ENCODE measurements around the gene SLC22A5.

SLC22A5 gene

GRCh38 chr5:132426525-132427138, 57.1 kb downstream of the SLC22A5 start:
- H3K4me3 ChIP-seq (ENCODE audit: low read depth, low read length), result no peak overlapping the region

GRCh38 chr5:132427281-132428146, 58.0 kb downstream of the SLC22A5 start:
- Histone ChIP-seq H3K36me3 (ENCODE audit: control insufficient read depth in 2 of 2, insufficient read depth in 1 of 2, low read length in 2 of 2) (no peaks in the 10 kb centered on the region), H3K27ac (ENCODE audit: extremely low read depth, low read depth, low read length) (no peak overlapping the region), H3K9me3 (ENCODE audit: control insufficient read depth, insufficient read depth, low read depth, low read length) (no peaks in the 10 kb centered on the region), H3K4me1 (ENCODE audit: control insufficient read depth, insufficient read depth, low read length) (0 out of 2 replicates have a peak, but pooled peaks cover 5% of the 10 kb centered on the region), H3K4me3 (ENCODE audit: low read depth, low read length) (no peak overlapping the region)
- ChIA-PET CTCF (interaction anchor here (0.9 to 3.7 kb wide), 6 partner anchors 14 to 73 kb away, joined by 3 to 16 read pairs (median 6); partner anchors contain the start of gene IRF1), POLR2A (interaction anchor here (5.1 kb wide), 1 partner anchor 63 kb away, joined by 27 read pairs; the partner anchor contains the start of gene IRF1)
- TF ChIP-seq TRIM28 (IDR thresholded peaks at IDR 0.05; ENCODE audit: borderline replicate concordance, low read length) (no peak), SCRT2 (tag by site-specific recombination; IDR thresholded peaks at IDR 0.05) (peak; percentile 72), ZIC2 (tag by site-specific recombination; IDR thresholded peaks at IDR 0.05) (peak; percentile 54; the same call in 1 of the 2 replicates)

More at GRCh38 chr5:132426525-132427138, 57.1 kb downstream of the SLC22A5 start:
- TF ChIP-seq ZNF704 (tag by site-specific recombination; IDR thresholded peaks at IDR 0.05) (no peak), ZNF521 (tag by site-specific recombination; IDR thresholded peaks at IDR 0.05) (no peak), ZNF785 (tag by site-specific recombination; IDR thresholded peaks at IDR 0.05) (no peak), CTCF (tag by site-specific recombination; IDR thresholded peaks at IDR 0.05) (peak; percentile 28), ZIC2 (tag by site-specific recombination; IDR thresholded peaks at IDR 0.05) (peak; percentile 86), PRDM10 (tag by site-specific recombination; IDR thresholded peaks at IDR 0.05) (no peak), ZXDB (tag by site-specific recombination; IDR thresholded peaks at IDR 0.05) (no peak)
- ChIA-PET CTCF (interaction anchor here (0.6 to 3.7 kb wide), 9 partner anchors 13 to 898 kb away, joined by 3 to 16 read pairs (median 4); partner anchors contain the start of gene IRF1), POLR2A (interaction anchor here (5.1 kb wide), 1 partner anchor 64 kb away, joined by 27 read pairs; the partner anchor contains the start of gene IRF1)
- Histone ChIP-seq H3K4me1 (ENCODE audit: control insufficient read depth, insufficient read depth, low read length) (0 out of 2 replicates have a peak, but pooled peaks cover 5% of the 10 kb centered on the region), H3K9me3 (ENCODE audit: control insufficient read depth, insufficient read depth, low read depth, low read length) (no peaks in the 10 kb centered on the region), H3K36me3 (ENCODE audit: control insufficient read depth in 2 of 2, insufficient read depth in 1 of 2, low read length in 2 of 2) (no peaks in the 10 kb centered on the region), H3K27ac (ENCODE audit: extremely low read depth, low read depth, low read length) (no peak overlapping the region)

GRCh38 chr5:132428147-132428482, 58.6 kb downstream of the SLC22A5 start:
- Histone ChIP-seq H3K27ac (ENCODE audit: extremely low read depth, low read depth, low read length) (no peak overlapping the region), H3K36me3 (ENCODE audit: control insufficient read depth in 2 of 2, insufficient read depth in 1 of 2, low read length in 2 of 2) (no peaks in the 10 kb centered on the region), H3K9me3 (ENCODE audit: control insufficient read depth, insufficient read depth, low read depth, low read length) (no peaks in the 10 kb centered on the region), H3K4me1 (ENCODE audit: control insufficient read depth, insufficient read depth, low read length) (0 out of 2 replicates have a peak, but pooled peaks cover 5% of the 10 kb centered on the region), H3K4me3 (ENCODE audit: low read depth, low read length) (no peak overlapping the region)
- POLR2A ChIA-PET, result no interaction called here
- CTCF ChIA-PET, result interaction anchor here (0.8 to 3.7 kb wide), 4 partner anchors 16 to 72 kb away, joined by 3 to 16 read pairs (median 6); no protein-coding TSS in a partner anchor
- TF ChIP-seq OSR2 (tag by site-specific recombination; IDR thresholded peaks at IDR 0.05), result peak; percentile 86
- TF ChIP-seq SALL2 (tag by site-specific recombination; IDR thresholded peaks at IDR 0.05; ENCODE audit: borderline replicate concordance), result no peak
- TF ChIP-seq KLF16 (tag by site-specific recombination; IDR thresholded peaks at IDR 0.05), result no peak
- TF ChIP-seq KLF10 (tag by site-specific recombination; IDR thresholded peaks at IDR 0.05), result no peak
- TF ChIP-seq ZBTB44 (tag by site-specific recombination; IDR thresholded peaks at IDR 0.05), result peak; percentile 82
- TF ChIP-seq ZNF23 (tag by site-specific recombination; IDR thresholded peaks at IDR 0.05; ENCODE audit: borderline replicate concordance), result no peak
- 0 out of 2 replicates have a peak, but pooled peaks have one; percentile 24 for TF ChIP-seq ZBTB17 (tag by site-specific recombination; IDR thresholded peaks at IDR 0.05)
- TF ChIP-seq OVOL3 (tag by site-specific recombination; IDR thresholded peaks at IDR 0.05), result no peak
- no peak for TF ChIP-seq ZNF223 (tag by site-specific recombination; IDR thresholded peaks at IDR 0.05)
- no peak for TF ChIP-seq ZNF157 (tag by site-specific recombination; IDR thresholded peaks at IDR 0.05)
- TF ChIP-seq KLF17 (tag by site-specific recombination; IDR thresholded peaks at IDR 0.05), result no peak

Data from HEK293 (cell line).